MM.1S (cell line): ENCODE results near the gene ULBP3.

ENCODE experiments used
- DNase-seq: peaks from one replicate; pipeline ENCODE4 v3.0.0-alpha.2; 2015
- H2AFZ ChIP-seq: fragments of 300-600 bp; sonication (generic); 2 replicates; pipeline ENCODE4 v1.6.0; 2016; ENCODE audit warnings: antibody characterized with exemption, low read length
- H3F3A ChIP-seq: fragments of 300-600 bp; sonication (generic); 2 replicates; pipeline ENCODE4 v1.6.1; 2016; ENCODE audit warnings: mild to moderate bottlenecking, antibody characterized with exemption, low read length, moderate library complexity, mixed read lengths; ENCODE audit not compliant: insufficient read depth
- H3K27ac ChIP-seq: fragments of 300-600 bp; sonication (generic); 2 replicates; pipeline ENCODE4 v1.5.1; 2016; ENCODE audit warnings: mild to moderate bottlenecking, low read length
- H3K27me3 ChIP-seq: fragments of 300-600 bp; sonication (generic); replicated peaks from 2 replicates; pipeline ENCODE4 v1.6.0; 2016; ENCODE audit warnings: low read length; ENCODE audit not compliant: insufficient read depth
- H3K36me3 ChIP-seq: fragments of 300-600 bp; sonication (generic); replicated peaks from 2 replicates; pipeline ENCODE4 v1.6.1; 2016; ENCODE audit warnings: mild to moderate bottlenecking, low read length, mixed read lengths; ENCODE audit not compliant: insufficient read depth
- H3K4me1 ChIP-seq: fragments of 300-600 bp; sonication (generic); 2 replicates; pipeline ENCODE4 v1.6.1; 2016; ENCODE audit warnings: low read length, mixed read lengths
- H3K4me2 ChIP-seq: fragments of 300-600 bp; sonication (generic); 2 replicates; pipeline ENCODE4 v1.6.0; 2016; ENCODE audit warnings: low read depth, low read length
- H3K4me3 ChIP-seq: fragments of 300-600 bp; sonication (generic); 2 replicates; pipeline ENCODE4 v1.5.1; 2016; ENCODE audit warnings: low read length, mixed read lengths
- H3K79me2 ChIP-seq: fragments of 300-600 bp; sonication (generic); 2 replicates; pipeline ENCODE4 v1.6.1; 2016; ENCODE audit warnings: mixed run types, low read length, mixed read lengths
- H3K9ac ChIP-seq: fragments of 300-600 bp; sonication (generic); 2 replicates; pipeline ENCODE4 v1.6.1; 2016; ENCODE audit warnings: low read length, mixed read lengths
- H3K9me2 ChIP-seq: fragments of 300-600 bp; sonication (generic); replicated peaks from 2 replicates; pipeline ENCODE4 v1.6.1; 2016; ENCODE audit warnings: mild to moderate bottlenecking, low read length, mixed read lengths; ENCODE audit not compliant: insufficient read depth
- H3K9me3 ChIP-seq: fragments of 300-600 bp; sonication (generic); replicated peaks from 2 replicates; pipeline ENCODE4 v1.6.1; 2016; ENCODE audit warnings: mild to moderate bottlenecking, low read length, mixed read lengths; ENCODE audit not compliant: insufficient read depth
- H4K20me1 ChIP-seq: fragments of 300-600 bp; sonication (generic); 2 replicates; pipeline ENCODE4 v1.6.1; 2016; ENCODE audit warnings: mild to moderate bottlenecking, low read length, moderate library complexity, mixed read lengths; ENCODE audit not compliant: insufficient read depth
- EZH2 ChIP-seq: fragments of 300-600 bp; sonication (generic); optimal IDR thresholded peaks from 2 replicates; pipeline ENCODE3; 2017; ENCODE audit warnings: low read depth, mild to moderate bottlenecking, antibody characterized with exemption, low read length, mixed read lengths
- EZH2phosphoT487 ChIP-seq: fragments of 300-600 bp; sonication (generic); IDR thresholded peaks from 2 replicates; pipeline ENCODE4 v1.6.1; 2018; ENCODE audit warnings: antibody characterized with exemption, low read length
- TF ChIP-seq, protein P1 (sequence below): fragments of 300-600 bp; sonication (generic); IDR thresholded peaks from 2 replicates; pipeline ENCODE4 v1.5.1; 2016; ENCODE audit warnings: antibody characterized with exemption, low read length, mixed read lengths

Gene ULBP3

DNA sequence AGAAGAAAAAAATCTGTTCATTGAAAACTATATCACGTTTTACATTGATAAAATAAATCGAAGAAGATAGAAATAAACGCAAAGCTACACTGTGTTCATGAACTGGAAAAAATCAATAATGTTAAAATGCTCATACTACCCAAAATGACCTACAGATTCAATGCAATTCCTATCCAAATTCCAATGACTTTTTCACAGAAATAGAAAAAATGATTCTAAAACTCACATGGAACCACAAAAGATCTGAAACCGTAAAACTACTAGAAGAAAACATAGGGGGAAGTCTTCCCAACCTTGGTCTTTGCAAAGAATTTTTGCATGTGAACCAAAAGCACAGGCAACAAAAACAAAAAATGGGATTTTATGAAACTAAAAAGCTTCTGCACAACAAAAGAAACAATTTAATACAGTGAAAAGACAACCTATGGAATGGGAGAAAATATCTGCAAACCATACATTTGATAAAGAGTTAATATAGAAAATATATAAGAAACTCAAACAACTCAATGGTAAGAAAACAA, 33.9 kb upstream of the ULBP3 start:
- H3K4me1 ChIP-seq = no peaks in the 10 kb centered on the region
- H3K4me3 ChIP-seq = no peak overlapping the region
- H2AFZ ChIP-seq = no peak overlapping the region
- no peaks in the 10 kb centered on the region for H3K27me3 ChIP-seq
- TF ChIP-seq, protein P1, sequence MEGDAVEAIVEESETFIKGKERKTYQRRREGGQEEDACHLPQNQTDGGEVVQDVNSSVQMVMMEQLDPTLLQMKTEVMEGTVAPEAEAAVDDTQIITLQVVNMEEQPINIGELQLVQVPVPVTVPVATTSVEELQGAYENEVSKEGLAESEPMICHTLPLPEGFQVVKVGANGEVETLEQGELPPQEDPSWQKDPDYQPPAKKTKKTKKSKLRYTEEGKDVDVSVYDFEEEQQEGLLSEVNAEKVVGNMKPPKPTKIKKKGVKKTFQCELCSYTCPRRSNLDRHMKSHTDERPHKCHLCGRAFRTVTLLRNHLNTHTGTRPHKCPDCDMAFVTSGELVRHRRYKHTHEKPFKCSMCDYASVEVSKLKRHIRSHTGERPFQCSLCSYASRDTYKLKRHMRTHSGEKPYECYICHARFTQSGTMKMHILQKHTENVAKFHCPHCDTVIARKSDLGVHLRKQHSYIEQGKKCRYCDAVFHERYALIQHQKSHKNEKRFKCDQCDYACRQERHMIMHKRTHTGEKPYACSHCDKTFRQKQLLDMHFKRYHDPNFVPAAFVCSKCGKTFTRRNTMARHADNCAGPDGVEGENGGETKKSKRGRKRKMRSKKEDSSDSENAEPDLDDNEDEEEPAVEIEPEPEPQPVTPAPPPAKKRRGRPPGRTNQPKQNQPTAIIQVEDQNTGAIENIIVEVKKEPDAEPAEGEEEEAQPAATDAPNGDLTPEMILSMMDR = no peak
- H3K9me3 ChIP-seq = no peaks in the 10 kb centered on the region
- no peaks in the 10 kb centered on the region for H3K36me3 ChIP-seq
- no peak overlapping the region for H3K27ac ChIP-seq
- H3F3A ChIP-seq = no peaks in the 10 kb centered on the region
- H3K9ac ChIP-seq = no peak overlapping the region
- no peak overlapping the region for H3K4me2 ChIP-seq
- H3K79me2 ChIP-seq = no peaks in the 10 kb centered on the region
- DNase-seq = no peak
- no peaks in the 10 kb centered on the region for H3K9me2 ChIP-seq
- no peaks in the 10 kb centered on the region for H4K20me1 ChIP-seq

DNA sequence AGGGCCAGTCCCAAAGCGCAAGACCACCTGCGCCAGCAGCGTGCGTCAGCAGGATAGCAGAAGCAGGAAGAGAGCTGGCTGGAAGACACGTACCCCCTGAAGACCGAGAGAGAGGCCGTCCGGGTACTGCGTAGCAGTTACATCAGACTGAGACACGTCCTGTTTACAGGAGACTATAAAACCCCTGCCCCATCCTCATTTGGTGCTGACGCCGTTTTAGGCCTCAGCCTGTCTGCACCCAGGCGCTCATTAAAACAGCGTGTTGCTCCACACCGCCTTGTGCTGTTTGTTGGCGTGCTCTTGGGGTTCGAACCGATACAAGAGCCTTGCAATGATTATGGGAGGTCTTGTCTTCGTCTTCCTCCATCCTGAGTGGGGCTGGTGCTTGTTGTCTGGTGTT, 31.8 kb upstream of the ULBP3 start:
- Histone ChIP-seq H3K9ac (no peak overlapping the region), H3K4me3 (no peak overlapping the region), H3K27ac (no peak overlapping the region), H3K4me2 (no peak overlapping the region), H3F3A (no peaks in the 10 kb centered on the region), H3K9me3 (no peaks in the 10 kb centered on the region), H3K9me2 (no peaks in the 10 kb centered on the region), H3K4me1 (no peaks in the 10 kb centered on the region), H2AFZ (no peak overlapping the region), H4K20me1 (no peaks in the 10 kb centered on the region), H3K79me2 (no peaks in the 10 kb centered on the region), H3K36me3 (no peaks in the 10 kb centered on the region), H3K27me3 (no peaks in the 10 kb centered on the region)
- TF ChIP-seq, protein P1 = no peak
- no peak for DNase-seq

GRCh38 chr6:150099953-150100352, 31.0 kb upstream of the ULBP3 start:
- no peaks in the 10 kb centered on the region for H3K9me3 ChIP-seq
- no peaks in the 10 kb centered on the region for H3K9me2 ChIP-seq
- no peak overlapping the region for H3K27ac ChIP-seq
- H3K27me3 ChIP-seq = no peaks in the 10 kb centered on the region
- H3K79me2 ChIP-seq = no peaks in the 10 kb centered on the region
- H3K9ac ChIP-seq = no peak overlapping the region
- H4K20me1 ChIP-seq = no peaks in the 10 kb centered on the region
- H3K4me2 ChIP-seq = no peak overlapping the region
- no peaks in the 10 kb centered on the region for H3K36me3 ChIP-seq
- H2AFZ ChIP-seq = no peak overlapping the region
- no peaks in the 10 kb centered on the region for H3F3A ChIP-seq
- H3K4me1 ChIP-seq = no peaks in the 10 kb centered on the region
- no peak overlapping the region for H3K4me3 ChIP-seq
- TF ChIP-seq EZH2 (no peak), EZH2phosphoT487 (no peak)
- TF ChIP-seq, protein P1 = no peak
- no peak for DNase-seq

DNA sequence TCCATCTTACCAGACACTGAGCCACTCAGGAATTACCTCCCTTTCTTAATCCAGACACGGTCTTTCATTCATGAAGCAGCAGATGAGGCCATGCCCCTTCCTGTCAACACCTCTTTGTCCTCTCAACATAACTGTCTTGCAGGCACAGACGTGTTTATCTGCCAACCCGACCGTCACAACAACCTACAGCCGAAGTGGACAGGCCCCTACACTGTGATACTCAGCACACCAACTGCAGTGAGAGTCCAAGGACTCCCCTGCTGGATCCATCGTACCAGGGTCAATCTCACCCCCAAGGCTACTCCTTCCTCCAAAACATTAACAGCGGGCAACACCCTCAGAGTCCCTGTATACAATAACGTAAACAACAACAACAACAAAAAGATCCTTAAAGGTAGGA, 30.6 kb upstream of the ULBP3 start:
- H4K20me1 ChIP-seq = no peaks in the 10 kb centered on the region
- no peak overlapping the region for H3K27ac ChIP-seq
- H3K4me1 ChIP-seq = no peaks in the 10 kb centered on the region
- no peaks in the 10 kb centered on the region for H3K27me3 ChIP-seq
- H3K9ac ChIP-seq = no peak overlapping the region
- H3K36me3 ChIP-seq = no peaks in the 10 kb centered on the region
- TF ChIP-seq EZH2phosphoT487 = no peak
- TF ChIP-seq EZH2 = no peak
- TF ChIP-seq, protein P1 = no peak
- H2AFZ ChIP-seq = no peak overlapping the region
- H3K9me3 ChIP-seq = no peaks in the 10 kb centered on the region
- no peak overlapping the region for H3K4me2 ChIP-seq
- no peak overlapping the region for H3K4me3 ChIP-seq
- DNase-seq = no peak
- no peaks in the 10 kb centered on the region for H3K9me2 ChIP-seq
- no peaks in the 10 kb centered on the region for H3F3A ChIP-seq
- no peaks in the 10 kb centered on the region for H3K79me2 ChIP-seq
